GM18868 (cell line): ENCODE results near the gene MAP3K5.
A peak's percentile ranks its signal among the peaks of the same experiment; 100 is the strongest.
"Not testable (repeated sequence)": the region's sequence is repeated elsewhere in the genome, so short reads cannot be mapped to it uniquely, and the experiment has no call there.

Experiments
- ATAC-seq: cut with Tn5 transposase; IDR thresholded peaks from one replicate; pipeline ENCODE4 v1.9.1; 2021; ENCODE audit warnings: mild to moderate bottlenecking, moderate library complexity; ENCODE audit not compliant: unreplicated experiment

The MAP3K5 gene

GRCh38 chr6:136726837-136727557 lies 65.3 kb downstream of the MAP3K5 start:
- no peak for ATAC-seq

- no peak for ATAC-seq
Measured at GRCh38 chr6:136725124-136725523, 67.2 kb downstream of the MAP3K5 start.

GRCh38 chr6:136723780-136724179 lies 68.5 kb downstream of the MAP3K5 start:
- peak; percentile 50 for ATAC-seq

GRCh38 chr6:136721467-136721866 lies 70.8 kb downstream of the MAP3K5 start:
- no peak for ATAC-seq

- peak; percentile 45 for ATAC-seq
Measured at GRCh38 chr6:136720045-136720770, 72.1 kb downstream of the MAP3K5 start.

GRCh38 chr6:136719280-136720044 lies 72.8 kb downstream of the MAP3K5 start:
- peak; percentile 52 for ATAC-seq

- no peak for ATAC-seq
Measured at GRCh38 chr6:136718476-136718875, 73.8 kb downstream of the MAP3K5 start.

GRCh38 chr6:136717716-136717990 lies 74.6 kb downstream of the MAP3K5 start:
- peak; percentile 5 for ATAC-seq

GRCh38 chr6:136716917-136717715 lies 75.2 kb downstream of the MAP3K5 start:
- peak; percentile 42 for ATAC-seq

- ATAC-seq: not testable (repeated sequence)
Measured at GRCh38 chr6:136712642-136713041, 79.6 kb downstream of the MAP3K5 start.

GRCh38 chr6:136711644-136712043 lies 80.6 kb downstream of the MAP3K5 start:
- ATAC-seq: no peak

- ATAC-seq: no peak
Measured at GRCh38 chr6:136710877-136711552, 81.3 kb downstream of the MAP3K5 start.

GRCh38 chr6:136709429-136709828 lies 82.8 kb downstream of the MAP3K5 start:
- ATAC-seq: no peak

GRCh38 chr6:136706430-136706829 lies 85.8 kb downstream of the MAP3K5 start:
- ATAC-seq: no peak

- ATAC-seq: no peak
Measured at GRCh38 chr6:136703331-136703865, 88.9 kb downstream of the MAP3K5 start.

- no peak for ATAC-seq
Measured at GRCh38 chr6:136701045-136701444, 91.2 kb downstream of the MAP3K5 start.

- ATAC-seq: no peak
Measured at GRCh38 chr6:136699358-136699757, 92.9 kb downstream of the MAP3K5 start.

- no peak for ATAC-seq
Measured at GRCh38 chr6:136696783-136697364, 95.4 kb downstream of the MAP3K5 start.

- no peak for ATAC-seq
Measured at GRCh38 chr6:136696238-136696637, 96.0 kb downstream of the MAP3K5 start.

- ATAC-seq: no peak
Measured at GRCh38 chr6:136695412-136695811, 96.9 kb downstream of the MAP3K5 start.
